ENCODE measurements around the gene ACCS.
A peak's percentile ranks its signal among the peaks of the same experiment; 100 is the strongest.

ACCS gene

DNA sequence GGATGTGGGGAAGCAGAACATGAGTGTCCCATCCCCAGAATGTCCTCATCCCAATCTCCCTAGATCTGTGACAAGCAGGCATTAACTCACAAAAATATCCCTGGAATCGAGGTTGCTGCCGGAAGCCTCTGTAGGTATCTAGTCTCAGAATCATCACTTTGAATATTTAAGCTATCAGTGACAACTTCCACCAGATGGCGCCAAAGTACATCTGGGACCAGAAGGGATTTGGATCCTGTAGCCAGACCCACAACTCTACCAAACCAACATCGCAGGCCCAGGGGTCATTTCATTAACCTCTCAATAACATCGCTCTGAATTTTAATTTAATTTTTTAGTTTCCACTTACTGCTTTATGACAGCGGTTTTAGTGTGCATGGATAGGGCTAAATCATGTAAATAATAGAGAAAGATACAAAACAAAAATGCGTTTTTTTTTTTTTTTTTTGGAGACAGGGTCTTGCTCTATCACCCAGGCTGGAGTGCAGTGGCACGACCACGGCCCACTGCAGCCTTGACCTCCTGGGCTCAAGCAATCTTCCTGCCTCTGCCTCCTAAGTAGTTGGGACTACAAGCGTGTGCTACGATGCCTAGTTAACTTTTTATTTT is 28.3 kb downstream of the ACCS start:
- DNase-seq, result peak; percentile 75 to 77

DNA sequence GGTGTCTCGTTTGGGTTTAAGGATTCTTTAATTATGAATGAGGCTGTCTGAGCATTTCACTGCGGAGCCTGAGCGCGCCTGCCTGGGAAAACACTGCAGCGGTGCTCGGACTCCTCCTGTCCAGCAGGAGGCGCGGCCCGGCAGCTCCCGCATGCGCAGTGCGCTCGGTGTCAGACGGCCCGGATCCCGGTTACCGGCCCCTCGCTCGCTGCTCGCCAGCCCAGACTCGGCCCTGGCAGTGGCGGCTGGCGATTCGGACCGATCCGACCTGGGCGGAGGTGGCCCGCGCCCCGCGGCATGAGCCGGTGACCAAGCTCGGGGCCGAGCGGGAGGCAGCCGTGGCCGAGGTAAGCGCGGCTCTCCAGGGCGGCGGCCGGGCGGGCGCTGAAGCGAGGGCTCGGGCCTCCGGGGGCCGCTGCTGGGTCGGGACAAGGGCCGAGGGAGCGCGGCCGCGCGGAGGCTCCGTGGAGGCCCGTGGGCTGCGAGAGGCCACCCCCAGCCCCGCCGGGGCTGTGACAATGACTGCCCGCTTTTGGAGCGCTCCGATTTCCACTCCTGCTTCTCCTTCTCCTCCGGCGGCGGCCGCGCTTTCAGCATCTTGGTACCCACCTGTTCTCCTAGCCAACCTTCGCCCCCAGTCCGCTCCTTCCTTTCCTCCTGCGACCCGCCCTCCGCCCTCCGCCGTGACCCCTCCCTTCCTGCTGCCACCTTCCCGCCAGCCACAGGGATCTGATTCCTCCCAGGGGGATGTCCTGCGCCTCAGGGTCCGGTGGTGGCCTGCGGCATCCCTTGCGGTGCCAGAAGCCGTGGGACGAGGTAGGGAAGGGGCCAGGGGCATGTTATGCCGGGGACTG is 29.7 kb downstream of the ACCS start, which contains the start of gene EXT2:
TSS of gene EXT2 (plus strand) at position 173 of the 854 bp plus-strand sequence. CDS start 12,035 bp downstream, outside the sequence.
- DNase-seq, result peak; percentile 84 to 91

DNA sequence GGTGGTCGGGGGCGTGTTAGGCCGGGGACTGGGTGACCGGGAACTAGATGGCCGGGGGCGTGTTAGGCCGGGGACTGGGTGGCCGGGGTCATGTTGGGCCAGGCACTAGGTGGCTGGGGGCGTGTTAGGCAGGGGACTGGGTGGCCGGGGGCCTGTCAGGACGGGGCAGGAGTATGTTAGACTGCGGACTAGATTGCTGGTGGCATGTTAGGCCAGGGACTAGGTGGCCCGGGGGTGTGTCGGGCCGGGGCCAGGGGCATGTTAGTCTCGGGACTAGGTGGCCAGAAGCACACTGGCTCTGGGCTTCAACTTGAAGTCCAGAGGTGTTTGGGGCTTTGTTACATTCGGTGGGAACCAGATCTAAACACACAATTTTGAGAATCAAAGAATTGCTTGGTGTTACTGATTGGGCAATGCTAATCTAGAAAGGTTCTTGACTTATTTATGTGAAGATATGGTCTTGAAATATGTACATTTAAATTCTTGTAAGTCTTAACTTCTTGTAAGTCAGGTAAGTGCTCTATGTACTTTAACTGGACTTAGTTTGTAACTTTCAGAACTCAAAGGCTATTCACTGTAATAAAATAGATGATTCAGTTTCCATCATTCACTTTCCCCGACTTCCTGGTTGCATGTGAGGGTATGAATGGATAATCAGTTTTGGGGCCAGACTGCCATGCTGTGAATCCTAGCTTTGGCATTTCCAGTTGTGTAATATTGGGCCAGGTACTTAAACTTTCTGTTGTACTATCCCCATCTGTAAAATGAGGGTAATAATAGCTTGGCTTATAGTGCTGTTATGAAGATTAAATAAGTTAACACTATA is 30.5 kb downstream of the ACCS start:
- DNase-seq, result no peak

DNA sequence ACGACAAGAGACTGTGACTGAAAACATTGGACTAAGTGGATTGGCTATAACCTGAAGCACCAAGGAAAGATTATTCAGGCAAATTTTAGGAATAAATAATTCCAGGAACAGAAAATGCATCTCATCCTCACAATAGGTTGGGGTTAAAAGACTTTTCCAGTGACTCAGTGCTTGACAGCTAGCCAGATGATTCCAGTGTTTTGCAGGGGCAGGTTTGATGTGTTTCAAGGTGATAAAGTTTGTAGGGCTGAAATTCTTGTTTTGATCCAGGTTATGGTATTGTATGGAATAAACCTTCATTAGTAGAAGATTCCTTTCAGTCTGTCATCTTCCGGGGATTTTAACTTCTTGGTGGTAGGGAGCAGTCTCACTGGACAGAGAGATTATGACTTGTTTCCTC is 31.8 kb downstream of the ACCS start:
- no peak for DNase-seq

DNA sequence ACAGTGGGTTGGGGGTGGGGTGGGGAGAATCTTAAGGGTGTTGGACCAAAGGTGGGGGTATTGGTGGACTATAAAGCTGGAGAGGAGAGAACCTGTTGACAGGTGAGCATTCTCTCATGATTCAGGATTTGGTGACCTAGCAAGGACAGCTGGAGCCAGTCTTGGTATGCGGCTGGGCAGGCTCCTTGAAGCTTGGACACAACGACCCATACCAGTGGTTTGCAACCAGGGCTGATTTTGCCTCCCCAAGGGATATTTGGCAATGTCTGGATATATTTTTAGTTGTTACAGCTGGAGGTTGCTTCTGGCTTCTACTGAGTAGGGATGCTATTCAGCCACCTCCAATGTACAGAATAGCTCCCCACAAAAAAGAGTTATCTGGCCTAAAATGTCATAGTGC is 35.0 kb downstream of the ACCS start:
- no peak for DNase-seq

DNA sequence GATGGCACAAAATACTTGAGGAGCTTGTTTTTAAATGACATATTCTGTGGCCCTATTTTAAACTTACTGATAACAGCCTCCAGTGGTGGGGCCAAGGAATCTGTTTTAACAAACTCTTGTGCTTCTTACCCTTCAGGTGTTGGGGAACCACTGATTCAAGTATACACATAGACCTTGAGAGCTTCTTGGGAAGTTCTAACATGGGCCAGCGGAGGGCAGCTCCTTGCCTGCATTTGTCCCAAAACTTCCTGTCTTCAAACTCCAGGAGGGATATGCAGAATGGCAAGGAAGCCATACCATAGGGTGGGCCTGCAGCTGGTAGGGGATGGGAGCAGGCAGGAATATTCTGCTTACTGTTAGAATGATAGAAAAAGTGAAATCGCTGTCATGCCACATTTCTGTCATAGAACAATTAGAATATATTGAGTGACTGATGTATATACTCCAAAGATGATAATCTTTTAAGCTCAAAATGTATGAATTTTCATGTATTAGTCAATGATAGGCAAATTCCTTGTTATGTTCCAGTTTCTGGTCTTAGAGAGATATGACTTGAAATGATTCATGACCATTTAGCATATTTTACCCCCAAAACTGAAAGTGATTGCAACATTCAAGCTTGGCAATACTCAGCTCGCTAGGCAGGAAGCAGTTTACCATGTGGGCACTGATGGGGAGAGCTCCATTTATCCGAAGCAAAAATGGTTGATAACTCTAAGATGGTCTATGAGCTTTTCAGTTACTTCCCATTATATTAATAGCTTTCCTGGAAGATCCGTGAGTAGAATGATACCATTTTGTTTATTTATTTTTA is 38.6 kb downstream of the ACCS start:
- no peak for DNase-seq

DNA sequence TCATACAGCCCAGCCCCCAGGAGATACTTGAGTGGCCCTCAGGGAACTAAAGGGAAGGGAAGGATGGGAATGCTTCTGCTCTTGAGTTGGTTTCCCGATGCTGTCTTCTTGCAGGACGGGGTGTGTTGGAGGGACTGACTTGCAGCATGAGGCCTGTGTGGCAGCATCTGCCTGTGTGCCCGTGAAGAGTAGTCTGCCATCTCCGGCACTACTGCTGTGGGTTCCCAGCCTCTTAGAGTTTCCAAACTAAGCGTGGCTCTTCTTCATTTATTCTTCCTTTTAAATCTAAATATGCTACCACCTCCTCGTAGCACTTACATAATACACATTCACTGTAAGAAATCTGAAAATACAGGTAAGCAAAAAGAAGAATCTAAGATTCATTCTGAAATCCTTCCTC is 42.2 kb downstream of the ACCS start:
- no peak for DNase-seq

DNA sequence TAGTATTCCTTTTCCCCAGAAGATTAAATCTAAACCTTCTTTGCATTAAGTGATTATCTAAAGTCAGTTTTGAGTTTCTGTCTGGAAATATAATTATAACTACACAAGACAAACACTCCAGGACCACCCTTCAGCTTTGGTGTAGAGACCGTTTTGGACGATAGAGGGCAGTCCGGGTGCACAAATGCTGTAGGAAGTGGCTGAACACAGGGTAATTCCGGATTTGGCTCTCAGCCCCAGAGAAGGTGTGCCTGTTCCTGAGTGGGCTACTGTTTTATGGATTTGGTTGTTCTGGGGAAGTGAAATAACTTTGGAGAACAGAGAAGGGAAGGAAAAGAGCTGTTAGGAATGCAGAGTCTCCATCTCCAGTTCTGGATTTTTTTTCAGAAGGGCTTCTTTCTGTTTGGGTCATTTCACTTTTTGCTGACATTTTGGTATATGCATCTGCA is 44.2 kb downstream of the ACCS start:
- peak; percentile 77 for DNase-seq

DNA sequence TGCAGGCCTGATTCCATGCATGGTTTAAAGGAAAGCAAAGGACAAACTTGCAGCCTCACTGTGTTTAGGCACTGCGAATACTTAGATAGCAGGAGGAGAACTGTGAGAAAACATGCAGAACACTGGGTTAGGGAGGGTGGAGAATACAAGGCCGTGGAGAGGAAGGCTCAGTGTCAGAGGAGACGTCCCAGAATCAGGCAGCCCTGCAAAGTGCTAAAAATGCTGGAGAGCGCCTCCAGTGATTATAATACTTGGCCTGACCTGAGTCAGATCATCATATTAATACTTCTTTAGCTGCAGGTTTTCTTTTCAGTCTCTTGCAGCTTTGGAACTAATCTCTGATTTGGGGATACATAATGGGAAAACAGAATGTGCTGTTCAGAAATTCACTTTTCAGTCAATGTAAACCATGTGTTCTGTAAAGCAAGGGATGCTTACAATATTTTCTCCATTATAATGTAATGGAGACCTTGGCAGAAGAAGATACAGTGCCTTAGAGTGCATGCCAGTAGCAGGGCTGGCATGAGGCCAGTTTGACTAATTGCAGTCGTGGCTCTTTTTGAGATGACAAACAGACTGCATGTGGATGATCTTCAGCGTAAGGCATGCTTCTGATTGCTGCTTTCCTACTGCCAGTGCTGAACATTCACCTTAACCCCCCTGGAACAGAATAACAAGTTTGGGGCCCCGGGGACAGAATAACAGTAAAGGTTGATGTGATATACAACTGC is 46.2 kb downstream of the ACCS start:
- DNase-seq, result no peak

DNA sequence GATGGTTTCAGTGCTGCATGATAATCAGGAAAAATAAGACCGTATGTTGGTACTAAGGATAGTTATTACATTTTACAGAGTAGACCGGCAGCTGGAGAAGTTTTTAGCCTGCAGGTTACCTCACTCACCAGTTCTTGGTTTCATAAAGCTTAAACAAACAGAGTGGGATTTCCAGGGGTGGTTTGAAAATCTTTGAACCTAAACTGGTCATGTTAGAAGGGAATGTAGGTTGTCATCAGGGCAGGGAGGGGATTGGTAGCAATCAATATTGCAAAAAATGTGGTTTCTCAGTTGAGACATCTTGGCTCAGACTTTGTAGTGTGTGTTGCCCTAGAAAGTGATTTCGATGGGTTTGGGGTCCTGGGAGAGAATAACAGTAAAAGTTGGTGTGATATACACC is 46.9 kb downstream of the ACCS start:
- no peak for DNase-seq

DNA sequence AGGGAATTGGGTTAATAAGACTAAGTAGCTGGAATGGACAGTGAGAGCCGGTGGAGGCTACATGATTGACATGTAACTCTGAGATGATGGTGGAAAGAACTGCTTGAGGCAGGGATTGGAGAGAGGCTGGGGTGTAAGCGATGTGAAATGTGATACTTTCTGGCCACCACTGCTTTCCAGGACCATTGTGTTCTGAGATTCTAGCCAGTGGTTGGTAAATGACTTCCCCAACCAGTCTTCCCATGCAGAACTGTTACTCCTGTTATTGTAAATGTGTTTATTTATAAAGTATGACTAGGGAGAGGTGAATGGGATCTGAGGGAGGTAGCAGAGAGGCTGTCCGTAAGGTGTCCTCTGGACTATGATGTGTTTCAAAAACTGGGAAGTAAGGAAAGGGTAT is 47.5 kb downstream of the ACCS start:
- no peak for DNase-seq

DNA sequence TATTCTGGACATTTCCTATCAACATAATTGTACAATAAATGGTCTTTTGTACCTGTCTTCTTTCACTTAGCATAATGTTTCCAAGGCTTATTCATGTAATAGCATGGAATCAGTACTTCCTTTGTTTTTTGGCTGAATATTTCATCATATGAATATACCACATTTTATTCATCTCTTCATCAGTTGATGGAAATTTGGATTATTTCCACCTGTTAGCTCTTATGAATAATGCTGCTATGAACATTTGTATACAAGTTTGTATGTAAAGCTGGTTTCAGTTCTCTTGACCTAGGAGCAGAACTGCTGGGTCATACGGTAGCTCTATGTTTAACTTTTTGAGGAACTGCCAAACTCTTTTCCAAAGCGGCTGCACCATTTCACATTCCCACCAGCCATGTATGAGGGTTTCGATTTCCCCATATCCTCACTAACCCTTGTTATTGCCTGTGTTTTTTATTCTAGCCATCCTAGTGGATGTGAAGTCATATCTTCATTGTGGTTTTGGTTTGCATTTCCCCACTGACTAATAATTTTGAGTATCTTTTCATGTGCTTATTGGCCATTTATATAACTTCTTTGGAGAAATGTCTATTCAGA is 50.3 kb downstream of the ACCS start:
- DNase-seq, result no peak

DNA sequence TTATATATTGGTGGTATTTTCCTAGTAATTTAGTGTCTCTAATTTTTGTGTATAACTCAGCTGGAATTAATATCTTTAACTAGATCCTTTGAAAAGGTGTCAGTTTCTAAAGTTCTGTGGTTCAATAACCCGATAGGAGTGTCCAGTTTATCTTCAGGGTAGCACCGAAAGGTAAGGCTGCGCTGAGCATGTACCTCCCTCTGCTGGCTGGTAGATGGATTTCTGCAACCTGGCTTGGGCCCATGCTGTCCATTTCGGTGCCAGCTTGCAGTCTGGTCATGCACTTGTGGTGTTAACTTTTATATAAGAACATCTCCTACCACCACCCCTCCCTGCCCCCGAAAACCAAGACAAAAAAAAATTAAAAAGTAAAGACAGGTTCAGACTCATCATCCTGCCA is 54.1 kb downstream of the ACCS start:
- DNase-seq, result no peak

DNA sequence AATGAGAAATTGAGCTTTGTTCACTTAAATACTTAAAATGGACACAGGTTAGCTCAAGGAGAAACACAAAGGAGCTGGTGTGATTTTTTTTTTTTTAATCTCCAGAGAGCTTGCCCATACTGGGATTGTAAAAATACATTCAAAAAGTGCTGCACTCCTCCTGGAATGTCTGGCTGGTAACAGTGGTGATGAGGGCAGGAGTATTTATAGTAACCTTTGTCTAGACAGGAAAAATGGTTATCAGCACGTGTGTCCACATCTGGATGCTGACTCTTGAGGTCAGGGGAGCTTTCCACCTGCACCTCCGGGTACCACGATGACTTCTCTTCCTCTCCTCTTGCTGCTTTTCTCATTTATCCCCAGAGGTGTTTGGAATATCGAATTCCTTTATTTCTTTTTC is 59.5 kb downstream of the ACCS start:
- DNase-seq, result no peak

DNA sequence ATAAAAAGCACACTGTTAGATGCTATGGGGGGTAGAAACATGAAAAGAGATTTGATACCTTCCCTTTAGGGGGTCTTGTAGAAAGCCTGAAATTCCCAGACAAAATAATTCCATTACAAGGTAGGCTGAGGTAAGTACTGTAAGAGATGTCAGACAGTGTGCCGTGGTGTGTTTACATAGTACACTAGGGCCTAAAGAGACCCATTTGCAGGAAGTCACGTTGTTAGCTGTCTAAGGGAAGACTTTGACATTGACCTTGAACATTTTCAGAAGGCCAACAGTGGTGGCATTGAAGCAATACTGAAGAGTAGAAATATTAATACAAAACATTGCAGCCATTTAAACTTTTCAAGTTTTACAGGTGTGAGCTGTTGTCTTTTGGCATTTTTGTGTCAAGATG is 60.2 kb downstream of the ACCS start:
- DNase-seq, result no peak

DNA sequence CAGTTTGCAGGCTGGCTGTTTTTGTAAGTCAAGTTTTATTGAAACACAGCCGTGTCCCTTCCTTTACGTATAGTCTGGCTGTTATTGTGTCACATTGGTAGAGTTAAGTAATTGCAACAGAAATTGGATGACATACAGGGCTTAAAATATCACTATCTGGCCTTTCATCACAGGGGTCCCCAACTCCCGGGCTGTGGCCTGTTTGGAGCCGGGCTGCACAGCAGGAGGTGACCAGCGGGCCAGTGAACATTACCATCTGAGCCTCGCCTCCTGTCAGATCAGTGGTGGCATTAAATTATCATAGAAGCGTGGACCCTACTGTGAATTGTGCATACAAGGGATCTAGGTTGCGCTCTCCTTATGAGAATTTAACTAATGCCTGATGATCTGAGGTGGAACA is 61.1 kb downstream of the ACCS start:
- DNase-seq, result no peak

DNA sequence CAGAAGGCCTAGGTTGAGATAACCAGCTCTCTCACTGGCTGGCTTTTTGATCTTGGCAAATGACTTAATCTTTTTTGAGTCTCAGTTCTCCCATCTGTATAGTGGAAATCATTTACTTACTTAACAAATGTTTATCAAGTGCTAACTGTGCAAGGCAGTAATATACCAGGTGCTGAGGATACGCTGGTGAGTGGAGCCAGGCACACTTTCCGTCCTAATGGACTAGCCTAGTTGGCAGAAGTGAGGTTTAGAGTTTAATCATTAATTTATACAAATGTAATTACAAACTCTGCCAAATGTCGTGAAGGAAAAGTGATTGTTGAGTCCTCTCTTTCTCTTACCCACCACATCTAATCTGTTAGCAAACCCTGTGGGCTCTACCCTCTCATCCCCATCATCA is 62.7 kb downstream of the ACCS start:
- DNase-seq, result no peak

DNA sequence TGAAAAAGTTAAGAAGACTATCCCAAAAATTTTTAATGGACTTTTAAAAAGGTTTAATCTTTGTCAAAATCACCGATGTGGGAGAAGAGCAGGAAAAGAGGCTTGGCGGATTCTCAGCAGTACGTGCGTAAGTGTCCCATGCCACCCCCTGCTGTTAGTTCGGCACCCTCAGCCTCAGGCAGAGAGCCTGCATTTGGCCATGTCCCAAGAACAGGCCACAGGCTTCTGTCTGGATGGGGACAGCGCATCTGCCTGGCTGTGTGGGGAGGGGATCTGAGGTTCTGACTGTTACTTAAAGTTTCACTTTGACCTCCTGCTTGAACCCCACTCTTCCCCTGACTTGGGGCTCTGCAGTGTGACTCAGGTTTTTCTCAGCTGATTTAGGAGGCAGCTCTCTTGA is 64.7 kb downstream of the ACCS start:
- DNase-seq, result no peak

DNA sequence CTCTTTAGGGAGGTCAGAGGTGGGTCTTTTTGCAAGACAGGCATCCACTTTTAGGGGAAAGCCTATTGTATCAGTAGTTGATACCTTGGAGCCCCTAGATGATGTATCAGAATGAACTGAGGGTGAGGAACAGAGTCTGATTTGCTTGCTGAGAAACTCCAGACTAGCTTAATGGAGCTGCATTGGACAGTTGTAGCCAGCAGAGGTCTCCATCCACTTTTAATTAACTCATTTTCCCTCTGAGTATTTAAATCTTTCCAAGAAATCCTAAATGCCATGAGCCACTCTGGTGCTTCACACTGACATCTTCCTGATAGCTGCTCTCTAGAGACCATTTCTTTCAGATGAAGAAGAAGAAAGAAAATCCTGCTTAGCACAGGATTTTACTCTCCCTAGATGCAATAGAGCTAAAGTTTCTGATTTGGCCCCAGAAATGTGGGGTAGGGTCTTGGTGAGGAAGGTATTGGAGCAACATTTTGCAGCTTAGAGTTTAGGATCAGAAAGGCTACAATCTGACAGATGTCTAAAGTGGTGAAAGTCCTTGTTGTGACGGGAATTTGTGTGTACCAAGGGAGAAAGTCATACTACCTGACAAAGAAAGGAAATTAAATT is 67.4 kb downstream of the ACCS start:
- no peak for DNase-seq

Data from activated T-cell treated with anti-CD3 and anti-CD28 coated beads, Interleukin-2, amount 50 U/mL, for 48 hours (primary cell).